ENCODE data around the gene ENPEP.
"Not testable (repeated sequence)": the region's sequence is repeated elsewhere in the genome, so short reads cannot be mapped to it uniquely, and the experiment has no call there.

ENPEP gene

GRCh38 chr4:110475881-110476818, at the start of gene ENPEP:
Gene ENPEP (plus strand): TSS chr4:110476155. CDS start chr4:110476415, 260 bp downstream.
- DNase-seq = peak; percentile 54

DNA sequence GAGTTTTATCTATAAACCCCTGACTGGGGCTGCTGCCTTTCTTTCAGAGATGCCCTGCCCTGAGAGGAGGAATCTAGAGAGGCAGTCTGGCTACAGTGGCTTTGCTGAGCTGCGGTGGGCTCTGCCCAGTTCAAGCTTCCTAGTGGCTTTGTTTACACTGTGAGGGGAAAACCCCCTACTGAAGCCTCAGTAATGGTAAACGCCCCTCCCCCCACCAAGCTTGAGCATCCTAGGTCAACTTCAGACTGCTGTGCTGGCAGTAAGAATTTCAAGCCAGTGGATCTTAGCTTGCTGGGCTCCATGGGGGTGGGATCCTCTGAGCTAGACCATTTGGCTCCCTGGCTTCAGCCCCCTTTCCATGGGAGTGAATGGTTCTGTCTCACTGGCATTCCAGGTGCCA, 44.1 kb upstream of the ENPEP start:
- DNase-seq = not testable (repeated sequence)

GRCh38 chr4:110437292-110437691, 38.7 kb upstream of the ENPEP start:
- DNase-seq = not testable (repeated sequence)

GRCh38 chr4:110439209-110439608, 36.7 kb upstream of the ENPEP start:
- not testable (repeated sequence) for DNase-seq

- no peak for DNase-seq
These were observed 33.6 kb upstream of the ENPEP start for GRCh38 chr4:110442309-110442708.

DNA sequence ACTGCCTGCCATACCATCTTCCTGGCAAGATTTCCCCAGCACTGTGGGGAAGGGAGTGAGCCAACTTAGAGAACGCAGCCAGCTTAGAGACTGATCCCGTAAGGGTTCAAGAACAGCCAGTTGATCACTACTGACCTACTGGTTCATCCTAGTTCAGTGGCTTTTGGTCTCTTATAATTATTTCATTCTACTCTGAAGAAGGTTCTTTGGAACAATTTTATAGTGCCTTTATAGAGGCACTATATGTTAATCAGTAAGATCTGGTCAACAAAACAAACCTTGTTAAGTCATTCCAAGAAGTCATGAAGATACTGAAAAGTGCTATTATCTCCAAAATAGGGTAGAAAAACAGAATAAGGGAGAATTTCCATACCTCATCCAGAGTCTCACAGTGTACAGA, 33.2 kb upstream of the ENPEP start:
- DNase-seq = no peak

- DNase-seq = no peak
These were observed 26.0 kb upstream of the ENPEP start for GRCh38 chr4:110449947-110450346.

DNA sequence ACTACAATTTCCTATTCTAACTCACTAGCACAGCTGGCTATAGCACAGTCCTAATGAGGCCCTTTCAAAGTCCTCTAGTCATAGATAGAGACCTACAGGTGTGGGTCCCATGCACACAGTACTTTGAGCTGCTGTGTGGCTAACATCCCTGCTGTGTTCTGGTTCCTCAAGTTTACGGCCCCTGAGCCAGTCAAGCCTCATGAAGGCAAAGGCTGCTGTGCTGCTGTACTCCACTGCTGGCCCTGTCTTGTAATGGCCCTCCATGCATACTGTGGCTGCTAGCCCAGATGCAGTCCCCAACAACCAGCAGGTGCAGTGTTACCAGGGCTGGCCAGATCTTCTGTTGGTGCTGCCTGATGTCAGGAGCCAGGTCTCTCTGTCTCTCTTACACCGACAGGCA, 23.4 kb upstream of the ENPEP start:
- no peak for DNase-seq

DNA sequence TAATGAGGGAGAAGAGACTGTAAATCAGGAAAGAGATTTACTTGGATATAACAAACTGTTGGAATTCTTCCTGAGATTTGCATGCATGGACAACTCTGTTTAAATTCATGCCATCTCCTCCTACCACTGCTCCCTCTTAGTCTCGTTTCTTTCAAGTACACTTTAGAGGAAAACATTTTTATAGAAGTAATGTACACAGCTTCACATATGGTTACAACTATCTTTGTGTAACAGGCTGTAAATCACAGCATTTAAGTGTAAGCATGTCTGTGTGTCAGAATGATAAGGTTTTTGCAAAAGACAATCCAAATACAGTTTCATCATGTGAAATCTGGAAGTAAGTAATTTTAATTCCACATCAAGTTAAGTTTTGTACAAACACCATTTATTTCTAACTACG, 21.5 kb upstream of the ENPEP start:
- DNase-seq = peak; percentile 77

DNA sequence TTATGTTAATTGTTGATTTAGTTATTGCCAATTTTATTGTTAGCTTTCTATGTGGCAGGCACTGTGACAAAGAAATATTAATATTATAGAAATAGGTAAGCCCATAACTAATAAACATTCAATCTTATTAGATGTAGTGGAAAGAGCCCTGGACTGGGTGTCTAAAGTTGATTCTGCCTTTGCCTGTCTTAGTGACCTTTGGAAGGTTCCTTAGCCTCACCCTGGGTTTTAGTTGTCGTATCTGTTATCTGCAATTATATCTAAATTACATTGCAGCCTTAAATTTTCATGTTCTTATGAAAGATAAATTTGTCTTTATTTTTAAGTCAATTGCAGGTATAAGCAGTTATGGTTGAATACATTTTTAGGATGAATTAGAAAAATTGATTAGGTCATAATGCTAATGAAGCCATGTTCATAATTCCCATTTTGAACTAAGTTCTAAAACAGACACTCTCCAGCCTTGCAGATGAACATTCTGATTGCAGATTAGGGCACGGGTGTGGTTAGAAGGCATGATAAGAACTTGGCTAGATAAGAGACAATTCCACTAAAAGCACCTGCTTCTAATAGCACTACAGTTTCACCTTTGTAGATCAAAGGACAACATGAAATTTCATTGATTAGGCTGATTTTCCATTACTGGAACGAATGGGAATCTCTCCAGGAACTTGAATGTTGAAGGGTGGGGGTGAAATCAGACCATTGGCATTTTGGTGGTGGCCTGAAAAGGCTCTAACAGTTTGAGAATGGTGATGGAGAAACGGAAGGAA, 17.3 kb upstream of the ENPEP start:
- DNase-seq = no peak

DNA sequence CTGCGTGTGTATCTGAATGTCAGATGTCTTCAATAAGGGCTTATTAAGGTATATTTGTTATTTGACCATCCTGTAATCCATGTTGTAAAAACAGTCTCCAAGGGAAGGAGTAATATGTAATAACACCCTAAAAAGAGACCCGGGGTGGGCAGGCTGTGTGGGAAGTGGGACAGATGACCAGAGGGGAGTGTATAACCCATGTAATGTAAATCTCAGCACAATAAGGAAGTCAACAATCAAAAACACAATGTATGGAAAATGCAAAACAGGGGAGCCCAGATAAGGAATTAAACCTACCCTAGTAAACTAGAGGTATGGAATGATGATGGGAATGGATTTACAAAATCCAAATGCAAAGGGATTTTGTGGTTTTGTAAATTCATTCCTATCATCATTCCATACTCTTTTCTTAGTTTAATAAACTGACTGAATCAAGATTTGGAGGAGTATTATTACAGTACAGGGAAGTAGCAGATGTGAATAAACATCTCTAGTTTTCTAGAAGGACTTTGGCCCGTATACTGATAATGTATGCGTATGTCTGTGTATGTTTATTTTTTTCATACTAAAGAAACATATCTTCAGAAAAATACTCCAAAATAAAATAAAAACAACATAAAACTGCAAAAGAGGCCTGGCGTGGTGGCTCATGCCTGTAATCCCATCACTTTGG, 15.7 kb upstream of the ENPEP start:
- DNase-seq = no peak

GRCh38 chr4:110467400-110467799, 8.6 kb upstream of the ENPEP start:
- DNase-seq = no peak

GRCh38 chr4:110472583-110473329, 3.2 kb upstream of the ENPEP start:
- peak; percentile 45 for DNase-seq

DNA sequence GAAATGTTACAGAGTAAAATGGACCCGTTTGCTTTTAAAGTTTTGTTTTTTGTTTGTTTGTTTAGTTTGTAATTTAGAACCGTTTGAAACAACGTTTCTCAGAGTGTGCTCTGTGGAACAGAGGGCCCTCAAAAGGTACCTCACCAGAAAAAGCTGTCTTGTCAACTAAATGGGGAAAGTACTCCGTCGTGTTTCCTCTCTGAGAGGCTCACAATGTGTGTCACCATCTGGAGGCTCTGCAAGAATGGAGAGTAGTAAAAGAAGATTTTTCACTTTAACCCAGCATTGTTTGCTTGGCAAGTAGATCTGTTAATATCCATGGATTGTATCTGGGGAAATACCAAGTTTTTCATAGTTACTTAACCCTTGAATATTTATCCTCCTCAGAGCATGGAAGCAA, 1.5 kb upstream of the ENPEP start:
- DNase-seq = no peak

DNA sequence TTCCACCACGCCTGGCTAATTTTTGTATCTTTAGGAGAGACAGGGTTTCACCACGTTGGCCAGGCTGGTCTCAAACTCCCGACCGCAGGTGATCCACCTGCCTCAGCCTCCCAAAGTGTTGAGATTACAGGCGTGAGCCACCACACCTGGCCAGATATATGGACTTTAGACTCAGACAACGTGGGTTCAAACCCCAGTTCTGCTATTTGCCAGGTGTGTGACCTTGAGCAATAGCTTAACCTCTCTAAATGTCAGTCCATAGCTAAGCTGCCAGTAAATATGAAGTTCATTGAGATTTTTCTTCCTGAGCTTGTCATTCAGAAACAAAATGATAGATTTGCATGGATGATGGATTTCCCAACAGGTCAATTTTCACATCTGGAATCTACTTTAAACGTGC, 875 bp upstream of the ENPEP start:
- DNase-seq = not testable (repeated sequence)

- no peak for DNase-seq
These were observed 1.9 kb downstream of the ENPEP start for GRCh38 chr4:110477836-110478235.

- DNase-seq = peak; percentile 100
These were observed 4.1 kb downstream of the ENPEP start for GRCh38 chr4:110480031-110480549.

GRCh38 chr4:110480746-110481271, 4.9 kb downstream of the ENPEP start:
- peak; percentile 53 for DNase-seq

DNA sequence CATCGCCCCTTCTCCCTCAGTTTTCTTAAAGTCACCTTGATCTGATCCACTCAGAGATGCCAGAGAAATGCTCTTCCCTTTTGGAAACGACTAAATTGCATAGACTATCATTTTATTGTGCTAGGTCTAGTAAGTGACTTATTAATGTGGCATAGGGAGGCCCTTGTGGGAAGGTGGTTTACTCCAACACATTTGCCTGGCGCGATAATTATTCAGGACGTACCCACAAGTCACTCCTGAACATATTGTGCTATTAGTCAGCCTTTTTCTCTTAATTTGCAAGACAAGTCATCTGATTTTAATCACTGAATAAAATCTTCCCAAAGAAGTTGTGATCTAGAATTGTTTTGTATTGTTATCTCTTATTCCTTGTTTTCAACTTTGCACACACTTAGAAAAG, 7.6 kb downstream of the ENPEP start:
- DNase-seq = peak; percentile 63

DNA sequence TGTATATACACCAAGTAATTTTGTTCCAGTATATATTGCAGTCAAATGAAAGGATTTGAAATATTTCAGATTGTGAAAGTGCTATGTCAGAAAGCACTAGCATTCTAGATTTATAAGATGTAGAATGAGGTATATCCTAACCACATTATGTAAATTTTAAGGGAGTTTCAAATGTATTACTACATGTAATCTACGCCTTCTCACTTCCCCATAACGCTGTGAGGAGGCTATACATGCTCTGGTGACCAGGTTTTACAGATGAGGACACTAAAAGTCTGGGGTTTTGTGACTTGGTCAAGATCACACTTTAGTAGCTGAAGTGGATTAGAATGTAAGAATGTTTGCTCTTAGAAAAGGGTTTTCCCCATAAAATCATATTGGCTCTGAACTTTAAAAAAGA, 8.1 kb downstream of the ENPEP start:
- peak; percentile 45 for DNase-seq

DNA sequence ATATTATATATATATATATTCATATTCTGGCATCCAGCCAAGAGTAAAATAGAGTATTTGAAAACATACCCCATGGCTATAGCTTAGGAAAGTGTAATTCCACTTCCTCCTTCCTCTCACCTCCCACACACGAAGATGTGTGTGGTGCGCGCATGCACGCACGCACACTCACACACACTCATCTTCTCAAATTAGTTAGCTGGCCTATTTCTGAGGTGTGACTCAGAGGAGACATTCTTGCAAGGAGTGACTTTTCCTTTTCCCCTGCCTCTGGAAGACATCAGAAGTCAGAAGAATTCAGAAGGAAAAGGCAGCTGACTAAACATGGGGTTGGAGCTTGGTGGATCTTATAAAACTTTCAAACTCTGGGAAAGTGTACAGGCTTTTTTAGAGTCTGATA, 8.8 kb downstream of the ENPEP start:
- DNase-seq = peak; percentile 97

GRCh38 chr4:110485452-110485851, 9.5 kb downstream of the ENPEP start:
- DNase-seq = no peak

All from fibroblast of skin of right quadriceps (primary cell).